GM21381 (cell line): ENCODE results near the gene NME8.

ENCODE experiments used
- ATAC-seq: cut with Tn5 transposase; IDR thresholded peaks from one replicate; pipeline ENCODE4 v1.9.1; 2021; ENCODE audit warnings: mild to moderate bottlenecking, moderate library complexity; ENCODE audit not compliant: unreplicated experiment

Gene NME8

DNA sequence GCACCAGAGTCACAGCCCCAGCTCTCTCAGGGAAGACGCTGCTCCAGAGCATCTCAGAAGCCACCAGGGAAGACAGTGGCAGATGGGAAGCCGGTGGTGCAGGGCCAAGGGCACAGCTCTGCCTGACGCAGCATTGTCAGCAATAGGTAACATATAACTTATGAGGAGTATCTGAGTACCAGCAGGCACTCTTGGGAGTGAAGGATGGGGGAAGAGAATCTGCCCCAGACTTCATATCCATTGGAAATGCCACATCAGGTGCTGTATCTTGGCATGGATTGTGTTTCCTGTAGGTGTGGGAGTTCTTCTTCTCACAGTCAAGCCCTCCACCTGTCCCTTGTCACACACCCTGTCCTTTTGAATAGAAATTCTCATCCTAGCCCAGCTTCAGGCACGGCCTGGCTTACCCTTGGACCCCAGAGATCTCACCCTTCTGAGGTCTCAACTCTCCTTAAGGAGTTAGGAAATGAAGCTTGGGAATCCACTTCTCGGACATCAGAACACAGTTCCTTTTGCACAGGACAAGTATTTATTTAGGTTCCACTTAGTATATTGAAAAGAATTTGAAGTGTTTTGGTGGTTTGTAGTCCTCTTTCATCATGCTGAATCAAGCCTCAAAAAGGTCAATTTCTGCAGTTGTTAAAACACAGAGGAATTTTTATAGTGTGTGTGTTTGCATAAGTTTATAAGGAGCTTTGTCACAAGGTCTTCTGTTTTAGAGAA, 82.0 kb downstream of the NME8 start:
- ATAC-seq = no peak

DNA sequence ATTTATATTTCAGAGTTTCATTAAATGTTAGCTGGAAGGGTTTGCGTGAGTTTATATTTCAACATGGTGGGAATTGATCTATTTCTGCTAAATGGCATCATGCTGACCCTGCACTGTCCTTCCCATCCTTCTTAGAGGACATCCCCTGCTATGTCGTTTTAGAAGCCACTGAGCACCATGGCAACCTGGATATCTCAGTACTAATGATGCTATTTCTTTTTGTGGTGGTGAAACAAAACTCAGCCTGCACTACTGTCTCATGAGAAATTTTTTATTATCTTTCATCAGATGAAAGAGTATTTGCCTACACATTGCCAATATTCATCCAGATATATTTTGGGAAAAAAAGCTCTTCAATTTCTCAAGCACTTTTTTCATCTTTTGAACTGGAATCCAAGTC, 84.1 kb downstream of the NME8 start:
- no peak for ATAC-seq

DNA sequence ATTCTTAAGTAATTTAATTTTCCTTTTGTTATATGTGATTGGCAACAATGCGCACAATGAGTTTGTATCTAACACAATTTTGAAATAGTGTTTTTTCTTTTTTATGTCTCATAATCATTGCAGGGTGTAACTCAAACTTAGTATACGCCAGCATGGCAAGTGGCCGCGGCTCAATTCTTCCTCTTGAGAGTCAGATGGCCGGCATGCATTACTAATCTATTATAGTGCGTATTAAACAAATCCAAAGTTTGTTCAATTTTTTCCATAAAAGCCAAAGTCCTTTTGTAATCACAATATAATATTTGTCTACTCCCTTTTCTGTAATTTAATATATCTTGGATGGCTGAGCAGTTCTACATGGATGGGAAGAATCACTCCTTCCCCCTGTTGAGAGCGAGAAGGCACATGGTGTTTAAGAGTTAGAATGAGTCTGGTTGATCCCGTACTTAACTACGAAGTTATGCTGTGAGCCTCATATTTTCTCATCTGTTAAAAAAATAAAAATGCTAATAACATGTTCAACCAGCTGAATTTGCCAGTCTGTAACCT, 84.7 kb downstream of the NME8 start:
- ATAC-seq = no peak

DNA sequence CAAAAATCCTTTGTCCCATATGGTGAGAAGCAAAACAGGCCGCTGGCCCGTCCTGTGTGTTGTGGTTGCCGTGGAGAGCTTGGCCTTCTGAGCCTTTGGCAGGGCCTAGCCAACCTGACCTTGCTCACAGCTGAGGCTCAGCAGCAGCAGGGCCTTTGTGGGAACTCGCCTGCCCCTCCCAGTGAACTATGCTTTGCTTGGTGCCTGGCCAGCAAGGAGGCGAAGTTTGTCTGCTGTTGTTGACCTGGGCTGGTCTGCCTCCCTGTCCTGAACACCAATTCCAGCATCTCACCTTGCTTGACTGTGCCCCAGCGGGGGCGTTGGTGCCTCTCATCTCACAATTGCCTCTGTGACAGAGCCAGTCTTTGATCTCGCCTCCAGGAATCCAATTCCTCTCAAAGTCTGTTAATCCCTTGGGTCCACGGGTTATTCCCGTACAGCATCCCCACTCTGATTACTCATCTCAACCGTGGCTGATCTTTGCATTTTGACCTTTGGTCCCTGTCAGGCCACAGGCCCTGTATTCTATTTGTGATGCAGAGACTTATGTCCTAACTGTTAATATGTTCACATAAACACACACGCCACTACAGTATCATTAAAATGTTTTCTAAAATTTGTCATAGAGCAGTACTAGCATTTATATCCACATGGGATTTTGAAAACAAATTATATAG, 94.7 kb downstream of the NME8 start:
- no peak for ATAC-seq

DNA sequence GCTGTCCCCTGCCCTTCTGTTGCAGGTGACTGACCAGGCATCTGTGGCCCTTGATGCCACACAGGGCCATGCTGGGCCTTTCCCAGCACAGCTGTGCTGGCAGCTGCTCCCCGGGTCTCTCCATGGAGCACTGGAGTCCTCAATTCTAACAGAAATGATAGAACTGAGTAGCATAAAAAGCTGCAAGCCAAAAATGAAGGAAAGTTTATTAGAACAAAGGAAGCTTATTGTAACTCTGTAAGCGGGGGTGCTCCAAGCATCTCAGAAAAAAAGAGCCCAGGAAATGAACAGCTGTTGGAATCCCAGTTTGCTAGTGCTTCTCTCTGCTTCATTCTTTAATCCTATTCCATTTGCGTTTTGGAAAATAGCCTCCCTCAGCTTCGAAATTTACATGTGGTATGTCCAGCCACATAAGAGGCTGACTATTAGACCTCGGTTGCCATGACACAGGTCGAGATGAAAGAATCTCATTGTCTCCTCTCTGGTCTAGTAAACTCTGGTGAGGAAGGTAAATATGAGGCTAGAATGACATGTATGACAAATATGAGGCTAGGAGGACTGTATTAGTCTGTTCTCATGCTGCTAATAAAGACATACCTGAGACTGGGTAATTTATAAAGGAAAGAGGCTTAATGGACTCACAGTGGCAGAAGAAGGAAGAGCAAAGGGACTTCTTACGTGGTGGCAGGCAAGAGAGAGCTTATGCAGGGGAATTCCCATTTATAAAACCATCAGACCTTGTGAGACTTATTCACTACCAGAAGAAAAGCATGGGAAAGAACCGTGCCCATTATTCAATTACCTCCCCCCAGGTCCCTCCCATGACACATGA, 95.7 kb downstream of the NME8 start:
- no peak for ATAC-seq

DNA sequence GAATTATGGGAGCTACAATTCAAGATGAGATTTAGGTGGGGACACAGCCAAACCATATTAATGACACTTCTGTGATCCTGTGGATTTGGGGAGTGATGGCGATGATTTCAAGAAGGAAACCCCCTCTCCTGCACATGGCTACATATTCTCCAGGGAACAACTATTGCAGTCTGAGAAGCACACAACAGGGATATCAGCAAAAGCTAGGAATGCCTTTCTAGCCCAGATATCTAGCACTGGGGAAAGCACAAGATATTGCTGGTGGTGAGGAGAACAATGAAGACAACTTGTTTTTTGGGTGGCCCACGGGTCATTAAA, 96.3 kb downstream of the NME8 start:
- no peak for ATAC-seq

DNA sequence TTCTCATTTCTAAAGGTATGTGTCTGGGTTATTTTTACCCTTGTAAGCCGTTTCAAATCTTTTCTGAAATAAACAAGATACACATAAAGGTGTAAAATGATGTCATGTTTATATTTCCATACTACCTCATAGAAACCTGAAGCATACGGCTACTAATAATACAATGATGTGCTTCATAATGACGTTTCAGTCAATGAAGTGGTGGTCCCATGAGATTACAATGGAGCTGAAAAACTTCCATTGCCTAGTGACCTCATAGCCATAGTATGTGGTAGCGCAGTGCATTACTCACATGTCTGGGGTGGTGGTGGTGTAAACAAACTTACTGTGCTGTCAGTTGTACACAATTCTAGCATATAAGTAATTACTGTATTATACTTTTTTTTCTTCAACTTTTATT, 96.9 kb downstream of the NME8 start:
- no peak for ATAC-seq

DNA sequence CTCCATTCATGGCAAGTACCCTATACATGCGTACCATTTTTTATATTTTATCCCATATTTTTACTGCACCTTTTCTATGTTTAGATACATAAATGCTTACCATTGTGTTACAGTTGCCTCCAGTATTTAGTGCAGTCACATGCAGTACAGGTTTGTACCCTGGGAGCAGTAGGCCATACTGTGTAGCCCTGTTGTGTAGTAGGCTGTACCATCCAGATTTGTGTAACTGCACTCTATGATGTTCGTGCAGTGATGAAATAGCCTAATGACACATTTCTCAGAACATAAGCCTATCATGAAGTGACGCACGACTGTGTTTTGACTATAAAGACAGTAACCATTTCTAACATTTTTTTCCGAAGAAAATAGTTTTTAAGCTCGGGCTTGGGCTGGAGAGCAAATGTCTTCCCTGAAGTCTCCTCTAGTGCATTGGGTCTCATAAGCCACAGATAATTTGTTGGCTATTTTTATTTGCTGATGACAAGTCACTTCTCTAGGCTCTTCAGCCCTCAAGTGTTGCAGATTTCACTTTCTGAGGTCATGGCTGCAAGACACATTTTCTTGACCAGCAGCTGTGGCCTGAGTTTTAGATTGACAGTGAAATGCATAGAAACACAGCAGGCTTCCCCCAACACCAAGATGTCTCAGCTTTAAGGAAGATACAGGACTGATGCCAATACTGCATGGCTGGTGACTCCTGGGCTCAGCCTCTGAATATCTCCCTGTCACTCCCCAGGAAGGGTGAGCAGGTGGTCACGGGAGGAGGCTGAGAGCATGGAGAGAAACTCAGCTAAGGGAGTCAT, 98.9 kb downstream of the NME8 start:
- no peak for ATAC-seq

DNA sequence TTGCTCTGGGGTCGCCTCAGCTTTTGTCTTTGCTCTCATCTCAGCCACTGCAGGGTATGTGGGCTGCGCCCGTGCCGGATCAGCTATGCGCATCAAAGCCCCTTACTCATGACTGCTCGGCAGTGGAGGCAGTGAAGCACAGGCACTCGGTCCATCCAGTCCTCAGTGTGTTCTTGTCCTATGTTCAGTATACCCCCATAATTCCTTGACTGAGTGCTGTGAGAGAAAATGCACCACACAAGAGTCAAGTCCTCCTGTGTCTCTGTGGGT, 99.5 kb downstream of the NME8 start:
- no peak for ATAC-seq
